NCI-H146 treated with DMSO at 0.1 percent for 48 hours (cell line): ENCODE data around the gene KISS1.

Experiments used
- DNase-seq: peaks from one replicate; lab custom pipeline; 2025; ENCODE audit not compliant: unreplicated experiment; lab: John Stamatoyannopoulos, UW

Gene KISS1

DNA sequence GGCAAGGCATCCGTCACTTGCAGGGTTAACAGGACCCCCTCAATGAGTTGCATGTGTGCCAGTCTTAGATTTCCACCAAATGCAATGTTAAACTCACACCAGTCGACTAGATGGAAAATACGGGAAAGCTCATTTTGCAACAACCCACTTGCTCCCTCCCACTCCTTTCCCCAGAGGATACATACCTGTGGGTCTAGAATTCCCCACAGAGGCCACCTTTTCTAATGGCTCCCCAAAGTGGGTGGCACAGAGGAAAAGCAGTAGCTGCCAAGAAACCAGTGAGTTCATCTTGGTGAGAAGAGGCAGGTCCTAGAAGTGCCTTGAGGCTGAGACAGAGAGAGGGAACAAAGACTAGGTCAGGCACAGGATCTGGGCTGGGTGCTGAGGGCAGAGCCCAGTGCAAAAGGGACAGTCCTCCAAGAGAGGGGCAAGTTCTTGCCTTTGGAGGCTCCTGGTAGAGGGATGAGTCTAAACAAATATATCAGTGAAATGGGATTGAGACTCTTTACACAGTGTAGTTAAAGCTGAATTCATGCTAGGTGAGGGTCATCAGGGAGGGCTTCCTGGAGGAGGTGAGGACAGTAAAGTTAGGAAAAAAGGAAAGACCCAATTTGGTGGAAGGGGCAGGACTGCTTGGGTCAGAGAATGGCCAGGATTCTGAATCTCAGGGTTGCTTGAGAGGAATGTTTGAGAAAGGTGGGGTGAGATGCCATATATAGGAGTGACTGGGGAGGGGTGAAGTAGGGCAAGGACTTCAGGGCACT, 3.5 kb downstream of the KISS1 start:
- DNase-seq, result no peak

DNA sequence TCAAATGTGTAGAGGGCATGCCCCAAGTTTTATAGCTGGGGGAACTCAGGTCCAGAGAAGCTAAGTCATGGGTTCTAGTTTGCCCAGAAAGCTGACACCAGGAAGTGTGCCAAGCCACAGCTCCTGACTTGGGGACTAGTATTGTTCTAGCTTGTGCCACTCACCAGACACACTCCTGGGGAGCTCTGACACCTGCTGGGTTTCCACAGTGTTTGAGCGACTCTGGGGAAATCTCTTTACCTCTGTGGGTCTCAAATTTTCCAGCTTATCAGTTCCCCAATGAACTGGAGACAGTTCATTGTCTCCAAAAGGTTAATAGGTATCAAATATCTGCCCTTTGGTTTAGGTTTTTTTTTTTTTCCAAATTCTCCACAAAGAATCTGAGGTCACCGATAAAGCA, 4.2 kb downstream of the KISS1 start:
- DNase-seq, result no peak

DNA sequence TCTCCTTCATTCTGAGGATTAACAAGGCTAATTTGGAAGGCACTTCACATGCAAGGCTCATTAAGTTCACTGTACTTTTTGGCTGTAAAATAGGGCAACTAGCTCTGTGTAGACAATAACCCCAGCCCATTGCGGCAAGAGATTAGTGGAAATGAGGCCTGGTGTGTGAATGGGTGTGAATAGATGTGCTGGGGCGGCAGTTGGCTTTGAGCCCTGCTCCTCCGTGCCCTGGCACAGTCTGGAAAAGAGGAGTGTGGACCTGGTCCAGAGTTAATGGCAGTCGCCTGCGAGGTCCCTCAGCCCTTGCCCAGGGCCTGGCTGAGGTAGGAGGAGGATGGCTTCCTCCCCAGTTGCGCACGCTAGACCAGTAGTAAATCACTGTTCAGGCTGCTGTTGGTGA, 4.8 kb downstream of the KISS1 start:
- no peak for DNase-seq

DNA sequence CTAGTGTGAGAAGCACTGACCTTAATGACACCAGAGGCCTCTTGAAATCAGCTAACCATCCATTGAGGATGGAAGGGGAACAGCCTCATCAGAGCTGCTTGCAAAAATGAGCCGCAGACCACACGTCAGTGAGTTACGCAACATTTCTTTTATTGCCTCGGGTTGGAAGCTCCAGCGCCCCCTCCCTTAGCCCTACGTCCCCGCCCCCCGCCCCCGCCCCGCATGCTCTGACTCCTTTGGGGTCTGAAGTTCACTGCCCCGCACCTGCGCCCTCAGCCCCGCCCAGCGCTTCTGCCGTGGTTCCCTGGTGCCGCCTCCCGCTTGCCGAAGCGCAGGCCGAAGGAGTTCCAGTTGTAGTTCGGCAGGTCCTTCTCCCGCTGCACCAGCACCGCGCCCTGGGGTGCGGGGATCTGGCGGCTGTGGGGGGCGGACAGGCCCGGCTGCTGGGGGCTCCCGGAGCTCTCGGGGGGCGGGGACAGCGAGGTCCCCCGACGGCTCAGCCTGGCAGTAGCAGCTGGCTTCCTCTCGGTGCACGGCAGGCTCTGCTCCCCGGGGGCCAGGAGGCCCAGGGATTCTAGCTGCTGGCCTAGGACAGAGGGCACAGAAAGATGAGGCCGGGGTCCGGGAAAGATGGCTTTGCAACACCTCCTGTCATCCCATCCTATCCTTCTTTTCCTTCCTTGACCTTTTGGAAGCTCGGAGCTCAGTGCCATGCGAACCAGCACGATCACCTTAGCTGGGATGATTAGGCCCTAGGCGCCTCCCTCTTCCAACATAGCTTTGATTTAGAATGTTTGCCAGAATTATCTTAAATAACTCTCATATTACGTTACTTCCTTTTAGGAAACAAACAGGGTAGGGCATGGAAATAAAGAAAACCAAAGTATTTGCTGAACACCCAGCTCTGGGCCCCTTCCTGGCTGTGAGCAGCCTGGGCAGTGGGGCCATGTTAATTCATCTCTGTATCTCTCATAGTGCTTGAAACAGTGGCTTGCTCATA, 5.8 kb downstream of the KISS1 start:
- peak; percentile 13 for DNase-seq

DNA sequence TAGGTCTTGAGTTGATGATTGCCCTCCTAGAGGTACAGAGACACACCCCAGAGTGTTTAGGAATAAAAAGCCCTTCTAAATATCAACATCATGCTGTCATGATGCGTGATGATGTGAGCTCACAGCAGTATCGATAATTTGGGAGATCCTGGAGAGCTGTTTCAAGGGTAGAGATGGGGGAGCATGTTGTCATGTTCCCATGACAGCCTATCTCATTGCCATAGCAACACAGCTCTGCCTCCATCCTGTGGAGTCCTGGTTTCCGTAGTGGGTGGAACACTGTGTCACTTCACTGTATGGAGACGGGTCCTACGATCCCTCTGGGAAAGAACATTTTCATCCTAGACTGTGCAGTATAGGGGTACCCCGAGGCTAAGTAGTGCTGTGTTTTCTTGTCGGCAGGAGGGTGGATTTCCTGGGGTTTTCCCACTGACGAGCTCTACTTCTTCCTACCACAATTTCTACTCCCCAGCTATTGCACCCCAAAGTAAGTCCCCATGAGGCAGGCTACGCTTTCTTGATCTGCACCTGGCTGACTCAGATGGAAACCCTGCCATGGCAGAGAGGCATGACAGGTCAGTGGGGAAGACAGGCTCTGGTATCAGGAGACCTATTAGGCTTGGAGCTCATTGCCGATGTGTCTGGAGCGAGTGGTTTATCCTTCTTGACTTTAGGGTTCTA, 7.2 kb downstream of the KISS1 start:
- DNase-seq, result no peak

DNA sequence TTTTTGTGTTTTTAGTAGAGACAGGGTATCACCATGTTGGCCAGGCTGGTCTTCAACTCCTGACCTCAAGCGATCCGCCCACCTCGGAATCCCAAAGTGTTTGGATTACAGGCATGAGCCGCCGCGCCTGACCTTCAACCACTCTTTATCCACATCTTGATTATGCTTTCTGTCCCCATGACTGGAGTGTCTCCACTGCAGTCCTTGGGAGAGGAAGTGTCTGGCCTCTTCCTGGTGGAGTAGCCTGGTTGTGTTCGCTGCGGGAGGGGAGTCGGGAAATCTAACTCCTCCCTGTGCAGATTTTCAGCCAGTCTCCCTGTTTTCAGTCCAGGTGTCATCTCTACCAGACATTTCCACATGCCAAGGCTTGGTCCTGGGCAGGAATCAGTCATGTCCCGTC, 9.7 kb downstream of the KISS1 start:
- no peak for DNase-seq

DNA sequence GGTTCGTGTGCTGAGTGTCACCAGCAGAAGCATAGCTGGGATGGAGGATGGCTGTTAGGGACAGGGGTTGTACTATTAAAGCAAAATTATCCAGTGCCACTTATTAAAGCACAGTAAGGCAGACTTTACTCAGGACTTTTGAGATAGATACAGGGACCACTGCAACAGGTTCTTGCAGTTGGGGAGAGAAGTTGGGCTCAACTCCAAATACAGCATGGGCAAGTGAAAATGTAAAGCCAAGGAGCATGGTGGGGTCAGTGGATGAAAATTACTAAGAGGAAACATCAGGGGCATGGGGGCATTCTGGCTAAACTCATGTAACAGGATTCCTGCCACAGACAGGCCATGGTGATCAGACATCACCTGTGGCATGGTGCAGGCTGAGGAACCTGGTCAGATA, 15.2 kb downstream of the KISS1 start:
- no peak for DNase-seq

DNA sequence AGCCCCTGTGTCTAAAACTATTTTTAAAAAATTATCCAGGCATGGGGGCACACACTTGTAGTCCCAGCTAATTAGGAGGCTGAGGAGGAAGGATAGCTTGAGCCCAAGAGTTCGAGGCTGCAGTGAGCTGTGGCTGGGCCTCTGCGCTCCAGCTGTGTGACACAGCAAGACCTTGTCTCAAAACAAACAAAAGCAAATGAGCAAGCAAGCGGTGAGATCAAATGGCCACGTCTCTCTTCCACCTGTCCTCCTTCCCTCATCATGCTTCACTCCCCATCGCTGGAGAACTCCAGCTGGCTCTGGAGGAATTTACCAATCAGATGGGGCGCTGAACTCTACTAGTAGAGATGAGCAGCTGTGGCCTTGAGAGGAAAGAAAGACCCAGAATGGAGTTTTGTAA, 16.2 kb downstream of the KISS1 start:
- DNase-seq, result no peak

DNA sequence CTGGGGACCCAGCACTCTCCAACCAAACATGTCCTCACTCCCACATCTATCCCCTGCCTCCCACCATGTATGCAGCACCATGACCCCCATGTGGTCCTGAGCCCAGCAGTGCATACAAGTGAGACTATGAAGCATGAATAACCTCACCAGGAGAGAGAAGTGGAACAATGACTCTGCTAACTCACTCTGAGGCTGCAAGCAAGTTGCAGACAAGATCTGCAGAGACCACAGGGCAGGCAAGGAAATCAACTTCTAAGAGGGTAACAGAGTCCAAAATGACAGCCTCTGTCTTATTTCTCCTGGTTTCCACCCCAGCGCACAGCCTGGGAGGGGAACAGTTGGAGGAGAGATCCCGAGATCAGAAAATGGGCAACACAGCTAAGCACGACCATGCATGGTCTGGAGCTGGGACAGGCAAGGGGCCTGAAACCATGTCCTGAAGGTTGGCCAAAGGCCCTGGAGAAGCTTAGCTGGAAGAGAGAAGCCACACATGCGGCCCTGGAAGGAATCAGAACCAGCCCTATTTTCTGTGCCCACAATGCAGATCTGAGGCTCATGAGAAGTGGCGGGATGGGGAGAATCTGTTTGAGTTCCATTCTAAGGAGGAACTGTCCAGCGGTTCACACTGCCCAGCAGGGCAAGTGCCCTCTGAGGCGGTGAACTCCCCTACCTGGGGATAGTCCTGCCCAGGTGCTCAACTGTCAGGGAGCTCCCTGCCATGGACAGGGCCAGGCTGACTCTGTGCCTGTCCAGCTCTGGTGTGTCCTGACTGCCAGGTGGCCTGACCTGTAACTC, 17.6 kb downstream of the KISS1 start:
- DNase-seq, result no peak

DNA sequence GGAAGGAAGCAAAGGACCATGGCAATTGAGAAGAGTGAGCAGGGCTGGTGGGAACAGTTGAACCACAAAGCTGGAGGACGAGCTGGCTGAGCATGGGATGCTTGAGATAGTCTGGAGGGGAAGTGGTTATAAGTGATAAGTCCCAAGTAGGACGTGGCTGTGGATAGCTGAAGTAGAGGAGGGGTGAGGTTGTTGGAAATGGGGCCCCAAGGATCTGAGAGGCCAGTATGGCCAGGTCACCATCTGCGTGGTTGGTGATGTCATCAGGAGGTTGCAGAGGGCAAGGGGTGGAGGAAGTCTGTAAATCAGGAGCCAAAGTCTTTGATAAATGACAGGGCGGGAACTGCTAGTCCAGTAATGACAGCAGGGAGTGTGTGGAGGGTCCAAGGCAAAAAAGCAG, 19.2 kb downstream of the KISS1 start:
- no peak for DNase-seq

DNA sequence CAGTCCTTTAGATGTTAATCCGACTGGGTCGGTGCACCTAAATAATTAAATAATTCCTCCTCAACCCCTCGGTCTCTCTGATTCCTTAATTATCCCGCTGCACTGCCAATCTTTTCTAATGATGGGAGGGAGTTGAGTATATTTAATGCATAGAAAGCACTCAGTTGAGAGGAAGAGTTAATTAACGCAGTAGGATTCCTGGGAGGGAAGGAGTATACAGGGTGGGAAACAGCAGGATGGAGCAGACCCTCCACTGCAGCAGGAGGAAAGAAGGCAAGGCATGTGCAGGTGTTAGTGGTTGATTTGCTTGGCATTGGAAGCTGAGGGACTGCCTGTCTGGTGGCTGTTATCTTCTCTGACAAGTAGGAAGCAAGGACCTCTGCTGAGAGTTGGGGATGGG, 20.2 kb downstream of the KISS1 start:
- no peak for DNase-seq

DNA sequence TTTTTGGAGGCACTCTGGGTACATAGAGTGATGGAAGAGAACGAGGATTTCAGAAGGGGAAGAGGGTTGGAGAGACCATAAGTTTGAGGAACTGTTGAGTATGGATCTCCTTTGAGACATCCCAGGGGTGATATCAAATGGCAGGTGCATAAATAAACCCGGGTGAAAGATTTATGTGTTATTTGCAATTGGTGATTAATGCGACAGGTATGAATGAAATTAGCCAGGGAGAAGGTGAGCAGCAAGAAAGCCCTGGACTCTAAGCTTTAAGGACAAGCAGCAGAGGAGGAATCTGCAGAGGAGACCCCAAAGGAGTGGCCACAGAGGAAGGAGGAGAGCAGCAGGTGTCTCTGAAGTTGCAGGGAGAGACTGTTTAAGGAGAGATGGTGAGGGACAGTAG, 21.3 kb downstream of the KISS1 start:
- DNase-seq, result no peak

DNA sequence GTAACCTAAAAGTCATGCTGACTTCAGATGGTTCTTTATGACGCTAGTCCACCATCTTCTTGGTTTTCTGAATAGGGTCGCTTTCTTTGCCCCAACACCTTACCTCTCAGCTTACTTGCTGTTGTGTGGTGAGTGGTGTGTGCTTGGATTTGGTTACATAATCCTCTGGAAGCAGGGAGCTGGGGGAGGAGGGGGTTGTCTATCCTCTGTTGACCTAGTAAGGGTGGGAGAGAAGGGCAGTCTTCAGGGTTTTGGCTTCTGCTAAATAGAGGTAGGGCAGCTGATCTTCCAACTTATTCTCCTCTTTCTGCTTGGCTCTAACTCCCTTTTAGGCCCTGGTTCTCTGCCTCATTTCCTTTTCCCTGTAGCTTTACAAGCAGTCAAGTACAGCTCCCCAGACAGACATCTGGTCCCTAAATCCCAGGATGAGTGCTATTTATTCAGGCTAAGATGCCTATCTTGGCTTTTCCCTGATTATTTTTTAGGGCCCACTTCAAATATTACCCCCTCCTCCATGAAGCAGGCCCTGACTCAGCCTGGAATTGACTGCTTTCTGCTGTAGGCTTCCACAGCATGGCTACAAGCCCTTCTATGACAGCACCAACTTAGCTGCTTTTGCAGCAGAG, 23.8 kb downstream of the KISS1 start:
- DNase-seq, result no peak

DNA sequence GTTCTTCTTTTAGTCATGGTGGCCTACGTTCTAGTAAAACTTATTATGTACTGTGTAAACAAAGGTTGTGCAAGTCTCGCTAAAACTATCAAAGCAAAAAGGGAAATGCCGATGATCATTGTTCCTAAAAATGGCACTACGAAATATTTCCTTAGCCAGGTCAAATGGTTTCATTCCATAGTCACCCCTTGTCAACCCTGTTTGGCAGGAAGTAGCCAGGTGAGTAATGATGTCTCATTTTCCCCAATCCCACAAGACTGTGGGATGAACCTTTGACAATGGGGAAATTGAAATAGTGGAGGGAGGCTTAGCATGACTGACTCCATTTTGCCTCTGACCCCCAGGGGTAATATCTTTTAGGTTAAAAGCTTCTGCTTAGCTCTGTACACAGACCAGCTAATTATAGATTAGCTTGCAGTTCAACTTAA, 24.5 kb downstream of the KISS1 start:
- no peak for DNase-seq

DNA sequence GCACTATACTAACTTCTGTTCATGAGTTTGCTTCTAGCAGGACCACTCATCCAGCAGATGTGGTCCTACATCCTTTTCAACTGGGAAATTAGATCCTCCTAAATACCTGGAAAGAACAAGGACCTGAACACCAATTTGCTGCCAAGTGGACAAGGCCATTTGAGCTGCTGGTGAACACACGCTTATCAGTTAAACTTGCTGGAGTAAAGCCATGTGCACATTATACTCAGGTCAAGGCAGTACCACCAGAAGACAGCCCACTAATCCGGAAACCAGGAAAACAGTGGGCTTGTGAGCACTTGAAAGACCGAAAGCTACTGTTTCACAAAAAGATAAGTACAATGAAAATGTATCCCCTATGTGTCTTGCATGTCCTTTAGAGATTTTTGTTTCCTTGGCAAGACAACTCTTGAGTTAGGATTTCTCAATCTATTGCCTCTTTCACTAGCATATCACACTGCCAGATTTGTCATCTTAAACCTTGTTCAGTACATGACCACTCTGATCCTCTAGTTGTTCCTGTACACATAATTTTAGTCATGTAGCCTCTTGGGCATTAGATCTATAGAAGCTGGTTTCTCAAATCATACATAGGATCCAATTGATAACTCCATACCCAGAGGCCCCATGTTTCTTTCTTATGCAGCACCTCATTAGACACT, 25.7 kb downstream of the KISS1 start:
- no peak for DNase-seq

DNA sequence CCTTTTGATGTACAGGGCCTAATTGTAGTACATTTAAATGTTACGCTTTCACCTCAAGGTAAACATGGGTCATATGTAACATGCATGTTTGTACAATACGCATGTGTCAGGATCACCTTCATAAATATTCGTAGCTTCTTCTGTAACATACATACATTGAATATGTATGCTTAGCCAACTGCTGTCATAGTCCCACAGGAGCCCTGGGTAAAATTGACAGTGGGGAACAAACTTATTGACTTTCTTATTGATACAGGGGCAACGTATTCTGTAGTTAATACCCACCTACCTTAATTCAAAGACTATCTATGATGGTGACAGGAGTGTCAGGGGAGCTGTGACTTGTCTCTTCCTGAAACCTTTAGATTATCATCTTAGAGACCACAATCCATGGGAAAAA, 26.4 kb downstream of the KISS1 start:
- DNase-seq, result no peak

DNA sequence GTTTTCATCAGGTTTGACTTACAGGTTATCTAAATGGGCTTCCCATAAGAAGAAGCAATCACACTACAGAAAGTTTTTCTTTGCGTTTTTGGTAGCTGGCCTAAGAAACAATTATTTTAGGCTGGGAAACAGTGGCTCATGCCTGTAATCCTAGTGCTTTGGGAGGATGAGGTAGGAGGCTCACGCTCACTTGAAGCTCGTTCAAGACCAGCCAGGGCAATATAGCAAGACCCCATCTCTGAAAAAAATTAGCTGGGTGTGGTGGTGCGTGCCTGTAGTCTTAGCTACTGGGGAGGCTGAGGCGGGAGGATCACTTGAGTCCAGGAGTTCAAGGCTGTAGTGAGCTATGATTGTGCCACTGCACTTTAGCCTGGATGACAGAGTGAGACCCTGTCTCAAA, 28.6 kb downstream of the KISS1 start:
- no peak for DNase-seq

DNA sequence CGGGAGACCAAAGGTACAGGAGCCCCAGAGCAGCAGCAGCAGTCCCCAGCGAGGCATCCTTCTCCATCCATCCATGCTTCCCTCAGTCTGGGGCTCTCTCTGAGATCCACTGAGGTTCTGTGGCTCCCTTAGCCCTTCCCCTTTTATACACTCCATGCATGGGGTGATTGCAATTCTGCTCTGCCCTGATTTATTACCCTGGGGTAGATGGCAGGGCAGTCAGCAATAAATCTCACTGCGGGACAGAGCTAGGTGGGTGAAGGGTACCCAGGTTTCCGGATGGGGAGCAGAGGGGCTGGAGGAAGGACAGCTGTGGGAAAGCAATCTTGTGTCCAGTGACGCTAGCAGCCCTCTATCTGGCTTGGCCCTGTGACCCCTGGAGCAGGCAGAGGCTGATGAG, 30.1 kb downstream of the KISS1 start, which contains the start of gene REN:
Gene REN (minus strand): TSS at position 119 of the 400 bp plus-strand sequence. CDS start 44 bp downstream, at position 75.
- DNase-seq, result no peak

DNA sequence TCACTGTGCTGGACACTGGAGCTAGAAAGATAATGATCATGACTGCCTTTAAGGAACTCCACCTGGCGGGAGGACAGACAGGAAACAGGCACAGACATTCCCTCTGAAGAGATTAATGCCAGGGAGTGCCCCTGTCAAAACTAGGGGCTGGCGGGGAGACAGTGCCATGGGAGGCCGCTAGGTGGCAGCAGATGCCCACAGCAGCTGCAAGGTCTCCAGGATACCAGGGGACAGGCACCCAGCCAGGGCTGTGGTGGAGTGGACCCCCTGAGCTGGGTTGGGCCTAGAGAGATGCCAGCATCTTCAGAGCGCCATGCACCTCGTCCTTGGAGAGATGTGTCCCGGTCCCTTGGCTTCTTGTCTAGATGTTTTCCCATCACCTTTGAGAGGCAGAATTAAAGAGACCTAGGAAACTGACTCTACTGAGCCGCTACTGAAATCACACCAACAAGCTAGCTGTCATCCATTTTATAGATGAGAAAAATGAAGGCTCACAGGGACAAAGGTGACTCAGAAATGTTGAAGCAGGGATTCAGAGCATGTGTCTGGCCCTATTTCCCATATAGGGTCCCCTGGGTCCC, 33.7 kb downstream of the KISS1 start:
- peak; percentile 73 for DNase-seq
